DOHH2 (cell line): Measurements from ENCODE around the gene GPR108.
"Not testable (repeated sequence)": the region's sequence is repeated elsewhere in the genome, so short reads cannot be mapped to it uniquely, and the experiment has no call there.

Experiments used
- H3F3A ChIP-seq: fragments of 200-600 bp; sonication (generic), shearing (Covaris generic); 2 replicates; pipeline ENCODE4 v1.6.0; 2016; ENCODE audit warnings: antibody characterized with exemption, mild to moderate bottlenecking; ENCODE audit not compliant: control insufficient read depth, insufficient read depth
- H3K27ac ChIP-seq: fragments of 200-600 bp; sonication (generic); 2 replicates; pipeline ENCODE4 v1.5.1; 2014; ENCODE audit warnings: low read depth, mild to moderate bottlenecking, low read length, moderate library complexity
- H3K27me3 ChIP-seq: fragments of 200-600 bp; sonication (generic); 2 replicates; pipeline ENCODE4 v1.6.1; 2014; ENCODE audit warnings: mild to moderate bottlenecking, low read length, mixed read lengths; ENCODE audit not compliant: control insufficient read depth
- H3K36me3 ChIP-seq: fragments of 200-600 bp; sonication (generic); 2 replicates; pipeline ENCODE4 v1.6.1; 2014; ENCODE audit warnings: mild to moderate bottlenecking, low read length, moderate library complexity, mixed read lengths; ENCODE audit not compliant: control insufficient read depth
- H3K4me1 ChIP-seq: fragments of 200-600 bp; sonication (generic); 2 replicates; pipeline ENCODE4 v1.6.1; 2014; ENCODE audit warnings: mild to moderate bottlenecking, low read length, mixed read lengths; ENCODE audit not compliant: control insufficient read depth
- H3K4me2 ChIP-seq: fragments of 200-600 bp; sonication (generic); 2 replicates; pipeline ENCODE4 v1.6.0; 2014; ENCODE audit warnings: mild to moderate bottlenecking, low read length, moderate library complexity
- H3K4me3 ChIP-seq: fragments of 200-600 bp; sonication (generic); 2 replicates; pipeline ENCODE4 v1.5.1; 2014; ENCODE audit warnings: mild to moderate bottlenecking, low read length, mixed read lengths
- H3K79me2 ChIP-seq: fragments of 200-600 bp; sonication (generic); 2 replicates; pipeline ENCODE4 v1.6.1; 2014; ENCODE audit warnings: mild to moderate bottlenecking, low read length, mixed read lengths; ENCODE audit not compliant: control insufficient read depth
- H3K9me2 ChIP-seq: fragments of 200-600 bp; sonication (generic); replicated peaks from 2 replicates; pipeline ENCODE4 v1.6.1; 2014; ENCODE audit warnings: mild to moderate bottlenecking, low read length, mixed read lengths; ENCODE audit not compliant: control insufficient read depth
- H3K9me3 ChIP-seq: fragments of 200-600 bp; sonication (generic); 2 replicates; pipeline ENCODE4 v1.6.1; 2014; ENCODE audit warnings: antibody characterized with exemption, low read length, mixed read lengths; ENCODE audit not compliant: control insufficient read depth, insufficient read depth
- H4K20me1 ChIP-seq: fragments of 200-600 bp; sonication (generic); 2 replicates; pipeline ENCODE4 v1.6.0; 2014; ENCODE audit warnings: low read depth, mild to moderate bottlenecking, antibody characterized with exemption, low read length, moderate library complexity; ENCODE audit not compliant: control insufficient read depth, insufficient read depth
- EZH2phosphoT487 ChIP-seq: fragments of 200-600 bp; sonication (generic); IDR thresholded peaks from 2 replicates; pipeline ENCODE4 v1.6.1; 2017; ENCODE audit warnings: borderline replicate concordance, mild to moderate bottlenecking, antibody characterized with exemption, low read length, moderate library complexity, mixed read lengths
- TF ChIP-seq, protein P1 (sequence below): fragments of 200-600 bp; sonication (generic); IDR thresholded peaks from one replicate; pipeline ENCODE4 v1.5.1; 2014; ENCODE audit warnings: antibody characterized with exemption, mild to moderate bottlenecking, low read depth, low read length; ENCODE audit not compliant: poor library complexity, severe bottlenecking

The GPR108 gene

GRCh38 chr19:6751189-6751588 lies 13.8 kb upstream of the GPR108 start:
- H3K4me1 ChIP-seq: peaks cover 13% of the 10 kb centered on the region
- H3K4me3 ChIP-seq: no peak overlapping the region
- 0 out of 2 replicates have a peak, but pooled peaks cover 2% of the 10 kb centered on the region for H3F3A ChIP-seq
- peaks cover 10% of the 10 kb centered on the region for H3K36me3 ChIP-seq
- H3K27me3 ChIP-seq: no peaks in the 10 kb centered on the region
- H3K4me2 ChIP-seq: no peak overlapping the region
- no peaks in the 10 kb centered on the region for H3K9me2 ChIP-seq
- H3K79me2 ChIP-seq: no peaks in the 10 kb centered on the region
- TF ChIP-seq, protein P1, sequence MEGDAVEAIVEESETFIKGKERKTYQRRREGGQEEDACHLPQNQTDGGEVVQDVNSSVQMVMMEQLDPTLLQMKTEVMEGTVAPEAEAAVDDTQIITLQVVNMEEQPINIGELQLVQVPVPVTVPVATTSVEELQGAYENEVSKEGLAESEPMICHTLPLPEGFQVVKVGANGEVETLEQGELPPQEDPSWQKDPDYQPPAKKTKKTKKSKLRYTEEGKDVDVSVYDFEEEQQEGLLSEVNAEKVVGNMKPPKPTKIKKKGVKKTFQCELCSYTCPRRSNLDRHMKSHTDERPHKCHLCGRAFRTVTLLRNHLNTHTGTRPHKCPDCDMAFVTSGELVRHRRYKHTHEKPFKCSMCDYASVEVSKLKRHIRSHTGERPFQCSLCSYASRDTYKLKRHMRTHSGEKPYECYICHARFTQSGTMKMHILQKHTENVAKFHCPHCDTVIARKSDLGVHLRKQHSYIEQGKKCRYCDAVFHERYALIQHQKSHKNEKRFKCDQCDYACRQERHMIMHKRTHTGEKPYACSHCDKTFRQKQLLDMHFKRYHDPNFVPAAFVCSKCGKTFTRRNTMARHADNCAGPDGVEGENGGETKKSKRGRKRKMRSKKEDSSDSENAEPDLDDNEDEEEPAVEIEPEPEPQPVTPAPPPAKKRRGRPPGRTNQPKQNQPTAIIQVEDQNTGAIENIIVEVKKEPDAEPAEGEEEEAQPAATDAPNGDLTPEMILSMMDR: no peak
- TF ChIP-seq EZH2phosphoT487: no peak
- no peak overlapping the region for H3K27ac ChIP-seq
- no peaks in the 10 kb centered on the region for H4K20me1 ChIP-seq
- no peaks in the 10 kb centered on the region for H3K9me3 ChIP-seq

GRCh38 chr19:6750062-6750461 lies 12.7 kb upstream of the GPR108 start:
- H3K79me2 ChIP-seq: no peaks in the 10 kb centered on the region
- H4K20me1 ChIP-seq: no peaks in the 10 kb centered on the region
- no peaks in the 10 kb centered on the region for H3K27me3 ChIP-seq
- no peak overlapping the region for H3K4me3 ChIP-seq
- H3K27ac ChIP-seq: no peak overlapping the region
- no peaks in the 10 kb centered on the region for H3K9me3 ChIP-seq
- H3K4me1 ChIP-seq: peaks cover 13% of the 10 kb centered on the region
- H3K36me3 ChIP-seq: peaks cover 14% of the 10 kb centered on the region
- no peak for TF ChIP-seq EZH2phosphoT487
- TF ChIP-seq, protein P1: no peak
- no peaks in the 10 kb centered on the region for H3K9me2 ChIP-seq
- 0 out of 2 replicates have a peak, but pooled peaks cover 2% of the 10 kb centered on the region for H3F3A ChIP-seq
- H3K4me2 ChIP-seq: no peak overlapping the region

- not testable (repeated sequence) for H4K20me1 ChIP-seq, H3K27me3 ChIP-seq, H3K4me3 ChIP-seq, H3F3A ChIP-seq, H3K4me2 ChIP-seq, H3K4me1 ChIP-seq, H3K79me2 ChIP-seq, H3K27ac ChIP-seq, H3K9me3 ChIP-seq, H3K9me2 ChIP-seq
- H3K36me3 ChIP-seq: peaks cover 14% of the 10 kb centered on the region
These were observed 11.2 kb upstream of the GPR108 start for GRCh38 chr19:6748543-6748942.

DNA sequence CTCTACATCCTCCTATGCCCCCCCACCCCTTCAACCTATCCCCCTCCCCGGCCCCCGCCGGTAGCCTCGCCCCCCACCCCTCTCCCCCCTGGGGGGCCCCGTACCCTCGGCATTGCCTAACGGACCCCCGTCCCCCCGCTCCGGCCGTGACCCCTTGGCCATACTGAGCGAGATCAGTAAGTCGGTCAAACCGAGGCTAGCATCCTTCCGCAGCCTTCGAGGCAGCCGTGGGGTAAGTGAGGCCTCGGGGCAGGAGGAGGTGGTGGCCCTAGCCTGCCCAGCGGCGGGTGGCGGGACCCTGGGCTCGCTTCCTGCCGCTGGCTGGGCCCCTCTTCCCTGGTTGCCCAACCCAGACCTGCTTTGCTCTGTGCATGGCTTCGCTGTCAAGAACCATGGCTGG lies 8.6 kb upstream of the GPR108 start:
- peaks cover 8% of the 10 kb centered on the region for H3K4me1 ChIP-seq
- H4K20me1 ChIP-seq: 0 out of 2 replicates have a peak, but pooled peaks cover 3% of the 10 kb centered on the region
- peaks cover 9% of the 10 kb centered on the region; the same call in 1 of the 2 replicates for H3K36me3 ChIP-seq
- no peak overlapping the region for H3K27ac ChIP-seq
- H3K27me3 ChIP-seq: no peaks in the 10 kb centered on the region
- no peaks in the 10 kb centered on the region for H3K9me2 ChIP-seq
- peaks cover 8% of the 10 kb centered on the region for H3F3A ChIP-seq
- H3K4me3 ChIP-seq: no peak overlapping the region
- no peak for TF ChIP-seq EZH2phosphoT487
- TF ChIP-seq, protein P1: no peak
- no peak overlapping the region for H3K4me2 ChIP-seq
- no peaks in the 10 kb centered on the region for H3K79me2 ChIP-seq
- no peaks in the 10 kb centered on the region for H3K9me3 ChIP-seq
